GM10248 (cell line): Measurements from ENCODE around the gene C2CD5.
A peak's percentile ranks its signal among the peaks of the same experiment; 100 is the strongest.
"Not testable (repeated sequence)": the region's sequence is repeated elsewhere in the genome, so short reads cannot be mapped to it uniquely, and the experiment has no call there.

ENCODE experiments used
- CTCF ChIA-PET: fragments of 300-600 bp; sonication (Branson Sonifier 250); formaldehyde crosslinking; extraction: SDS; loops from one replicate; lab custom pipeline; 2021; ENCODE audit warnings: antibody characterized with exemption; lab: Yijun Ruan, JAX
- POLR2A ChIA-PET: fragments of 350-650 bp; sonication (Branson Sonifier 250); formaldehyde crosslinking; extraction: SDS; loops from one replicate; lab custom pipeline; 2020; ENCODE audit warnings: antibody characterized with exemption; lab: Yijun Ruan, JAX
- DNase-seq: peaks from one replicate; pipeline ENCODE4 v3.0.0; 2012; ENCODE audit errors: extremely low spot score
- CTCF ChIP-seq: IDR thresholded peaks from 2 replicates; pipeline ENCODE4 v1.5.1; 2012; ENCODE audit warnings: mild to moderate bottlenecking, low read depth; ENCODE audit errors: extremely low read depth, missing control alignments, control extremely low read depth

Gene C2CD5

GRCh38 chr12:22491034-22491433, 53.3 kb downstream of the C2CD5 start:
- CTCF ChIA-PET = no interaction called here
- TF ChIP-seq CTCF = no peak
- POLR2A ChIA-PET = no interaction called here
- DNase-seq = no peak

- no peak for TF ChIP-seq CTCF
- ChIA-PET POLR2A (no interaction called here), CTCF (no interaction called here)
These were observed 55.9 kb downstream of the C2CD5 start for GRCh38 chr12:22488478-22488877.

GRCh38 chr12:22487683-22488082, 56.7 kb downstream of the C2CD5 start:
- CTCF ChIA-PET, POLR2A ChIA-PET, DNase-seq: not testable (repeated sequence)

More at GRCh38 chr12:22488478-22488877, 55.9 kb downstream of the C2CD5 start:
- DNase-seq = no peak

- POLR2A ChIA-PET = no interaction called here
- CTCF ChIA-PET = interaction anchor here (0.9 kb wide), 1 partner anchor 22 kb away, joined by 3 read pairs; no protein-coding TSS in a partner anchor
- no peak for TF ChIP-seq CTCF
- no peak for DNase-seq
These were observed 62.7 kb downstream of the C2CD5 start for GRCh38 chr12:22481547-22482104.

GRCh38 chr12:22480814-22481213, 63.5 kb downstream of the C2CD5 start:
- DNase-seq, POLR2A ChIA-PET: not testable (repeated sequence)
- CTCF ChIA-PET = interaction anchor here (0.8 to 1.1 kb wide), 3 partner anchors 12 to 55 kb away, joined by 3 read pairs; no protein-coding TSS in a partner anchor

- DNase-seq = no peak
- POLR2A ChIA-PET = no interaction called here
- CTCF ChIA-PET = interaction anchor here (0.8 to 1.1 kb wide), 3 partner anchors 11 to 55 kb away, joined by 3 read pairs; no protein-coding TSS in a partner anchor
- no peak for TF ChIP-seq CTCF
These were observed 64.3 kb downstream of the C2CD5 start for GRCh38 chr12:22480016-22480415.

GRCh38 chr12:22477894-22478287, 66.5 kb downstream of the C2CD5 start:
- ChIA-PET CTCF (interaction anchor here (1.3 to 2.7 kb wide), 2 partner anchors 11 to 18 kb away, joined by 3 to 10 read pairs; no protein-coding TSS in a partner anchor), POLR2A (no interaction called here)
- DNase-seq = peak; percentile 8
- TF ChIP-seq CTCF = no peak
